ENCODE data around the gene ARHGAP31. TPM values are rescaled to one million over a fixed set of nuclear protein-coding genes. Genes with fewer than 3 reads are reported as not detected.

The ARHGAP31 gene
- 10.9 and 11.6 TPM in 2 replicates for total RNA-seq

GRCh38 chr3:119293871-119294695, at the start of gene ARHGAP31:
TSS of gene ARHGAP31 (plus strand) at chr3:119294383. CDS start at chr3:119294905, 522 bp downstream.

GRCh38 chr3:119463171-119464169, 169.3 kb downstream of the ARHGAP31 start, which contains the start of gene TMEM39A:
TSS of gene TMEM39A (minus strand) at chr3:119463615. CDS start at chr3:119462074, 1,541 bp downstream.

Other genes with a start within 250 kb of the ARHGAP31 start
- gene TEX55, start 148.2 kb upstream of the ARHGAP31 start, total RNA-seq: not detected in 2 replicates
- gene UPK1B, start 120.8 kb upstream of the ARHGAP31 start, total RNA-seq: 2.1 TPM in 1 of 2 replicates, not detected in the other
- 17.7 and 31.4 TPM in 2 replicates for gene B4GALT4, start 53.5 kb upstream of the ARHGAP31 start, total RNA-seq
- 35.9 and 50.5 TPM in 2 replicates for gene TMEM39A, start 169.2 kb downstream of the ARHGAP31 start, total RNA-seq
- 11.2 and 13.1 TPM in 2 replicates for gene POGLUT1, start 174.6 kb downstream of the ARHGAP31 start, total RNA-seq
- 46.9 and 47.5 TPM in 2 replicates for gene TIMMDC1, start 204.2 kb downstream of the ARHGAP31 start, total RNA-seq

Data from pericardium fibroblast (primary cell).